Endothelial cell of umbilical vein (primary cell): ENCODE measurements around the gene NHLRC1. TPM values are rescaled to one million over a fixed set of nuclear protein-coding genes. Genes with fewer than 3 reads are reported as not detected.

Experiments
- BruUV-seq: library from RNA; stranded (reverse); fragments of 400-500 nt; replicated peaks from 2 replicates; lab custom pipeline; 2021; lab: Mats Ljungman, UMichigan
- CTCF ChIA-PET: fragments of 300-600, 350-600 bp; sonication (Branson Sonifier 250); formaldehyde crosslinking; loops from one replicate; lab custom pipeline; 2021; ENCODE audit warnings: antibody characterized with exemption, inconsistent platforms; lab: Charles Lee
- POLR2A ChIA-PET: fragments of 300-600, 350-600 bp; sonication (Branson Sonifier 250); formaldehyde crosslinking; loops from one replicate; lab custom pipeline; 2021; ENCODE audit warnings: antibody characterized with exemption, inconsistent platforms; lab: Charles Lee
- DNase-seq: peaks from one replicate; pipeline ENCODE4 v3.0.0-alpha.2; 2011; ENCODE audit warnings: low read depth, low spot score
- FAIRE-seq: peaks from 2 replicates; lab custom pipeline; 2011; peaks lifted over from hg19 to GRCh38; lab: Jason Lieb, UNC
- H2AFZ ChIP-seq: 2 replicates; pipeline ENCODE4 v1.6.0; 2012; ENCODE audit warnings: low read depth, low read length, control low read depth, inconsistent platforms
- H3K27ac ChIP-seq: 2 replicates; pipeline ENCODE4 v1.5.1; 2011; ENCODE audit warnings: low read depth, mild to moderate bottlenecking, control low read depth, low read length, moderate library complexity; ENCODE audit not compliant: insufficient read depth
- H3K27me3 ChIP-seq, 2 experiments: 2 replicates each; pipeline versions ENCODE4 v1.6.0 to v1.6.1; 2011; ENCODE audit warnings: low read length in 2 of 2, mixed read lengths in 1 of 2; ENCODE audit not compliant: control insufficient read depth in 2 of 2, insufficient read depth in 2 of 2
- H3K36me3 ChIP-seq, 2 experiments: 2 replicates in 1 of 2; 3 replicates in 1 of 2; pipeline ENCODE4 v1.5.1; 2011; ENCODE audit warnings: low read length in 2 of 2, mild to moderate bottlenecking in 1 of 2, moderate library complexity in 1 of 2; ENCODE audit not compliant: control insufficient read depth in 2 of 2, insufficient read depth in 2 of 2; ENCODE audit errors: extremely low read depth in 1 of 2
- H3K4me1 ChIP-seq: 3 replicates; pipeline ENCODE4 v1.5.1; 2011; ENCODE audit warnings: mild to moderate bottlenecking, low read length; ENCODE audit not compliant: control insufficient read depth, insufficient read depth; ENCODE audit errors: extremely low read depth
- H3K4me2 ChIP-seq: 2 replicates; pipeline ENCODE4 v1.6.1; 2011; ENCODE audit warnings: low read length, control low read depth, mixed read lengths; ENCODE audit not compliant: insufficient read depth
- H3K4me3 ChIP-seq, 3 experiments: fragments of 200-600 bp in 1 of 3; sonication (generic), shearing (Covaris generic) in 1 of 3; replicated peaks in 1 of 3; 2 replicates each; pipeline ENCODE4 v1.5.1; 2011 to 2016; ENCODE audit warnings: control low read depth in 3 of 3, low read length in 3 of 3, mild to moderate bottlenecking in 2 of 3, inconsistent platforms in 1 of 3, low read depth in 1 of 3, moderate library complexity in 1 of 3; ENCODE audit not compliant: insufficient read depth in 1 of 3
- H3K79me2 ChIP-seq: 2 replicates; pipeline ENCODE4 v1.6.0; 2012; ENCODE audit warnings: low read length, inconsistent platforms; ENCODE audit not compliant: control insufficient read depth, insufficient read depth
- H3K9ac ChIP-seq: replicated peaks from 2 replicates; pipeline ENCODE3; 2011; ENCODE audit warnings: low read length, control low read depth; ENCODE audit not compliant: insufficient read depth; ENCODE audit errors: extremely low read depth
- H3K9me1 ChIP-seq: replicated peaks from 3 replicates; pipeline ENCODE4 v1.6.0; 2011; ENCODE audit warnings: mild to moderate bottlenecking, low read length; ENCODE audit not compliant: control insufficient read depth, insufficient read depth; ENCODE audit errors: extremely low read depth
- H3K9me3 ChIP-seq: replicated peaks from 2 replicates; pipeline ENCODE4 v1.5.1; 2012; ENCODE audit warnings: low read length, inconsistent platforms; ENCODE audit not compliant: control insufficient read depth, insufficient read depth
- H4K20me1 ChIP-seq: replicated peaks from 2 replicates; pipeline ENCODE3; 2011; ENCODE audit warnings: mild to moderate bottlenecking, low read length; ENCODE audit not compliant: control insufficient read depth, insufficient read depth; ENCODE audit errors: extremely low read depth
- CTCF ChIP-seq, 2 donors: IDR thresholded peaks; 1 replicate in 1 of 2; 2 replicates in 1 of 2; pipeline ENCODE4 v1.5.1; 2011; ENCODE audit warnings: low read length in 2 of 2, mild to moderate bottlenecking in 2 of 2, moderate library complexity in 2 of 2, control low read depth in 1 of 2, inconsistent platforms in 1 of 2, low read depth in 1 of 2; ENCODE audit not compliant: insufficient read depth in 1 of 2; ENCODE audit errors: extremely low read depth in 1 of 2
- EZH2 ChIP-seq: IDR thresholded peaks from 2 replicates; pipeline ENCODE4 v1.6.1; 2012; ENCODE audit warnings: borderline replicate concordance, low read depth, mild to moderate bottlenecking, moderate library complexity, low read length, inconsistent platforms; ENCODE audit not compliant: severe bottlenecking
- FOS ChIP-seq: IDR thresholded peaks from 2 replicates; pipeline ENCODE4 v1.6.1; 2011; ENCODE audit warnings: mild to moderate bottlenecking, low read length, moderate library complexity, borderline replicate concordance; ENCODE audit not compliant: insufficient read depth
- GATA2 ChIP-seq: IDR thresholded peaks from 2 replicates; pipeline ENCODE4 v1.7.0; 2011; ENCODE audit warnings: low read depth, mild to moderate bottlenecking, moderate library complexity, mixed read lengths, low read length; ENCODE audit not compliant: insufficient read length, insufficient read depth
- JUN ChIP-seq: IDR thresholded peaks from 2 replicates; pipeline ENCODE4 v1.6.1; 2011; ENCODE audit warnings: borderline replicate concordance, low read depth; ENCODE audit not compliant: insufficient read length, insufficient read depth
- MAX ChIP-seq: IDR thresholded peaks from 2 replicates; pipeline ENCODE4 v1.6.1; 2011; ENCODE audit not compliant: insufficient read depth, insufficient read length
- MYC ChIP-seq: IDR thresholded peaks from one replicate; pipeline ENCODE4 v1.6.1; 2011; ENCODE audit warnings: mild to moderate bottlenecking, low read depth, low read length
- POLR2A ChIP-seq: IDR thresholded peaks from 2 replicates; pipeline ENCODE4 v1.6.1; 2012; ENCODE audit warnings: low read depth, mild to moderate bottlenecking, control low read depth, low read length
- POLR2AphosphoS5 ChIP-seq: IDR thresholded peaks from 2 replicates; pipeline ENCODE4 v1.6.1; 2012; ENCODE audit warnings: low read depth, mild to moderate bottlenecking, control low read depth, low read length, moderate library complexity; ENCODE audit not compliant: insufficient read depth
- dilution Hi-C: fragments of 300-500 bp; cut with MboI; formaldehyde crosslinking; loops from one replicate; pipeline ENCODE4 v1.15.0; 2019; ENCODE audit warnings: low sequenced_read_pairs; ENCODE audit not compliant: extremely low pct_ligation_motif_present
- intact Hi-C: fragments of 100-400 bp; cut with micrococcal nuclease; formaldehyde crosslinking; loops from one replicate; pipeline ENCODE4 v1.10.0; 2022
- polyA plus RNA-seq, 4 experiments: library from polyadenylated mRNA; depleted of rRNA in 3 of 4; stranded (reverse) in 3 of 4; unstranded in 1 of 4; fragments of >200 nt; gene quantifications; 2 replicates each; pipeline versions ENCODE4 v1.2.1 to v1.2.3, GENCODE V29; 2011 to 2012; ENCODE audit warnings: missing spikeins in 1 of 4
- total RNA-seq: library from RNA; stranded (reverse); gene quantifications from 2 replicates; pipeline ENCODE4 v1.2.3, GENCODE V29; 2021

NHLRC1 gene
- total and polyA plus RNA-seq, 2 donors (not counting 3 experiments of a cell fraction or from before 2014, with no cell fraction given) = 1.7 to 2.3 TPM

DNA sequence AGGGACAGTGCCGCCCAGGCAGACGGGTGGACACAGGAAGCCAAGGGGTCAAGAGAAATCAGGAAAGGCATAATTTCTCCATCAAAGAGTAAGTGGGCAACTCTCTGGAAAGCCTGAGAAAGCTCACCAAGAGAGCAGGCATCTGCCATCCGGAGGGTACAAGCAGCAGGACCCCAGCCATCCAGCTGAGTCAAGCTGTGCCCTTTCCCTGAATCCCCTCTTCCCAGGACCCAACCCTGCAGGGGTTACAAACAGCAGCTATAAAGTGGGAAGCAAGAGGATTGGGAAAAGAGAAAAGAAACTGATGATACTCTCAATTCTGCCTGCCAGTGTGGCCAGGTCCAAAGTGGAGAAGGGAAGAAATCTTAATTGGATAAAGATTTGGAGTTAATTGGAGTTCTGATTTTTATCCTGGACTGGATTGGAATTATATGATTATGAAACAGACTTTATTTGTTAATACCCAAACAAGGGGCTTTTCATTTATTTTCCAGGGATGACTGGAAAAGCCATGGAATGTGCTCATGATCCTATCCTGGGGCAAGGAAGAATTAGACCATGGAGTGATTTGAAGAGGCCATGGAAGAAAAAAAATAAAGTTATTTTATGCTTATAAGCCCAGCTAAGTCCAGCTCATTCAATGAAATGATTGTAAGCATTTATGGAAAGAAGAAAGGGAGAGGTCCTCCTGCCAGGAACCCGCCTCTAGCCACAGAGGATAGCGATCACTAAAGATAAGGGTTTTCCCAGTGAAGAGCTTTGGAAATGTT lies 34.9 kb downstream of the NHLRC1 start:
- TF ChIP-seq POLR2AphosphoS5 (no peak), JUN (no peak), FOS (no peak), POLR2A (no peak), GATA2 (no peak), CTCF (IDR thresholded peaks at IDR 0.05; ENCODE audit: extremely low read depth in 1 of 2, insufficient read depth in 1 of 2, low read depth in 1 of 2, low read length in 2 of 2) (no peak), EZH2 (no peak), MAX (no peak), MYC (no peak)
- Histone ChIP-seq H3K79me2 (no peaks in the 10 kb centered on the region), H3K36me3 (no peaks in the 10 kb centered on the region), H3K27ac (no peak overlapping the region), H3K4me3 (no peak overlapping the region), H3K4me2 (no peak overlapping the region), H3K4me1 (no peaks in the 10 kb centered on the region), H3K27me3 (no peaks in the 10 kb centered on the region), H3K9ac (no peak overlapping the region), H3K9me1 (no peaks in the 10 kb centered on the region), H4K20me1 (no peaks in the 10 kb centered on the region), H2AFZ (no peak overlapping the region), H3K9me3 (no peaks in the 10 kb centered on the region)
- no peak for DNase-seq
- intact Hi-C loops = no loop called here
- ChIA-PET POLR2A (no interaction called here), CTCF (no interaction called here)
- dilution Hi-C loops = no loop called here
- FAIRE-seq = no peak
- no TSS peak for BruUV-seq
